HPDE6-E6E7 (cell line): Measurements from ENCODE around the gene SPTSSB.

Experiments used
- DNase-seq: peaks from one replicate; pipeline ENCODE4 v3.0.0; 2011; ENCODE audit warnings: missing footprints; ENCODE audit errors: extremely low spot score

Gene SPTSSB

DNA sequence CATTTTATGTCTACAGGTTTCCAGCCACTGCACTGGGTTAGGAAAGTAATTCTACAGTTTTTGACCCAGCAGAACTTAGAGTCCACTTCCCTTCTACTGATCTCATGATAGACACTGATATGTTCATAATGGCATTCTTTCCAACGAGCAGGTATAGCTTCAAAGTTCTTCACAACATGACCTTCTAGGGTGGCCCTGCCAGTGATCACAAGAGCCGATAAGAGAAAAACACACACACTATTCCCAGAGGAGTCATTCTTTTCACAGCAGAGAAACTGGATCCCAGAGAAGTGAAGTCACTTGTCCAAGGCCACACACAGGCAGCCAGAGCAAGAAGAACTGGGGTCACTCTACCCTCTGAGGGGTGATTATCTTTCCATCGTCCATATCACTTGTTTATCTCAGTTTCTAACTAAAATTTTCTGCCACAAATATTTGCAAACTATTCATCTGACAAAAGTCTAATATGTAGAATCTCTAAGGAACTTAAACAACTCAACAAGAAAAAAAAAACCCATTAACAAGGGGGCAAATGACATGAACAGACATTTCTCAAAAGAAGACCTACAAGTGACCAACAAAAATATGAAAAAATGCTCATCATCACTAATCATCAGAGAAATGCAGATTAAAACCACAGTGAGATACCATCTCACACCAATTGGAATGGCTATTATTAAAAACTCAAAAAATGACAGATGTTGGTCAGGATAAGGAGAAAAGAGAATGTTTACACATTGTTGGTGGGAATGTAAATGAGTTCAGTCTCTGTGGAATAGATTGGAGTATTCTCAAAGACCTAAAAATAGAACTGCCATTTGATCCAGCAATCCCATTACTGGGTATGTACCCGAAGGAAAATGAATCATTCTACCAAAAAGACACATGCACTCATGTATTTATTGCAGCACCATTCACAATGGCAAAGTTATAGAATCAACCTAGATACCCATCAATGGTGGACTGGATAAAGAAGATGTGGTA is 31.5 kb downstream of the SPTSSB start:
- no peak for DNase-seq

DNA sequence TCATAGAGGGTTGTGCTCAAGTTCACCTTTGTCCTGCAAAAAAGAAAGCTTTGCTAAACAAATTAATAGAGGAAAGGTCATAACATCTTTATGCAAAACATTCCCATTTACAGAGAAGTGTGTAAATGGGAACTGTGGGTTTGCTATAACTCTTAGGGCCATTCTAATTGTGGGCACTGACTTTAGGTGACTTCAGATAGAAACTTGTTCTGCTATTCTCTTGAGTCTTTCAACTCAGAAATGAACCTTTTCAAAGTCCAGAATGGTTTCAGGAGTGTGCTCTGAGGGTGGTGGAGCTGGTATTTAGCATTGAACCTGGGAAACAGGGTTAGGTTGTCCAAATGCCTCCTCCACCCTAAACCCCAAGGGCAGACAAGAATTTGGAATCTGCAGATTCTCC is 34.0 kb downstream of the SPTSSB start:
- DNase-seq, result no peak

DNA sequence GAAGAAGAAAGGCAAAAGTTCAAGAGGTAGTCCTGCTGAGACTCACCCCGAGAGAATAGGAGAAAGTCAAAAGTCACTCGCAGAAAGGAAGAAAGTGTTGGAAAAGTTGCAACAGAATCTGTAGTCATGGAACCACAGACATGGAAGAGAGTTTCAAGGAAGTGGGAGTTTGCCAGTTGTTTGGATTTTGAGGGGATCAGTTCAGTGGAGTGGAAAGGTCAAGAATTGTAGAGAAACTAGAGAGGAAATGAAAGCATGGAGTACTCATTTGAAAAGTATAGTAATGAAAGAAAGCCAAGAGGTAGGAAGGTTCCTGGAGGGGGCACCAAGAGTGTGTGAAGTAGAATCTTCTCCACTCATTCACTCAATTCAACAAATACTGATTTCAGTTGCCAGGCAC is 34.7 kb downstream of the SPTSSB start:
- DNase-seq, result no peak

DNA sequence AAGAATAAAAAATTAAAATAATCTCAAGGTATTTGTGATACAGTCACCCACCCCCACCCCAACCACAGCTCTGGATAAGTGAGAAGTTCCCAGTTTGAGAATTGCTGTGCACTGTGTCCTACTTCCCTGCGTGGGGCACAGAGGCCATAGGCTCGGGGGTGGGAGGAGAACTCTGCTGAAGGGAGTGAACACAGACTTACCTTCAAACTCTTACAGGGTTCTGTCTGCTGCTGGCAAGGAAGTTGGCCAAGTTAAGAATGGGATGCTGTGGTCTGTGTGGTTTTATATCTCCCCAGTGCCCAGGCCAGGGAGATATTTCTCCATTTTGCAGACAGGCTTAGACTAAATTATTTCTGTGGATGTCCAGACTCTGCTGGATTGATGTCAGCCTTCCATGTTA is 37.6 kb downstream of the SPTSSB start:
- no peak for DNase-seq

DNA sequence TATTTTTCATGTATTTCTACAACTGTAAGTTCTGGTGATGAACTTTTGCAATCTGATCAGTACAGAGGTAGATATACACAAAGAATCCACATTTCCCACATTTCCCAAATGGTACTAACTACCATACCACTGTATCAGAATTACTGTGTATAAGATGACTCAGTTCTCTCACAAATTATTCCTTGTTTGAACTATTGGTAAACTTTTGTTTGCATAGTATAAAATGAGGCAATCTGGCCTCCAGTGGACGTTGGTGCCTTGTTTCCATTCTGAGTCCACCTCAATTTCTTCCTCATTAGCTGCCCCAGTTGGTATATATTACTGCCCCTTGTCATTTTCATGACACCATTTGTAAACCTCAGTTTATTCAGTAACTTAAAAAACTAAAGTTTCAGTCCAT is 38.5 kb downstream of the SPTSSB start:
- DNase-seq, result no peak

DNA sequence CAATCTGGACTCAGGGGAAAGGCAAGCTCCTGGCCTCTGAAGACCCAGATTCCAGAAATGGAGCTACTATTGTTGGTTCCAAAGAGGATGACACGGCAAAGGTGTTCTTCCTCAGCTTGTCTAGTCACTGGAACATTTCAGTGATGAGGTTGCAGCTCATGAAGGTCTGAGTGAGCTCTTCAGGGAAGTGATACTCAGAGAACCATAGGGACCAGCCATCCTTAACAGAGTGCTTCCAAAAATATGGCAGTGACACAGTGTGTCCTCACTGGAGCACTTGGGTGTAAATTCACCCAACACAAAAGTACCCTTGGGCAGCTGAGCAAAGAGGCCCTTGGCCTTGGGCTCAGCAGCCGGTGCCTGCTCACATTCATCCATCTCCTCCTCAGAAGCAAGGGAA is 46.3 kb downstream of the SPTSSB start:
- no peak for DNase-seq

DNA sequence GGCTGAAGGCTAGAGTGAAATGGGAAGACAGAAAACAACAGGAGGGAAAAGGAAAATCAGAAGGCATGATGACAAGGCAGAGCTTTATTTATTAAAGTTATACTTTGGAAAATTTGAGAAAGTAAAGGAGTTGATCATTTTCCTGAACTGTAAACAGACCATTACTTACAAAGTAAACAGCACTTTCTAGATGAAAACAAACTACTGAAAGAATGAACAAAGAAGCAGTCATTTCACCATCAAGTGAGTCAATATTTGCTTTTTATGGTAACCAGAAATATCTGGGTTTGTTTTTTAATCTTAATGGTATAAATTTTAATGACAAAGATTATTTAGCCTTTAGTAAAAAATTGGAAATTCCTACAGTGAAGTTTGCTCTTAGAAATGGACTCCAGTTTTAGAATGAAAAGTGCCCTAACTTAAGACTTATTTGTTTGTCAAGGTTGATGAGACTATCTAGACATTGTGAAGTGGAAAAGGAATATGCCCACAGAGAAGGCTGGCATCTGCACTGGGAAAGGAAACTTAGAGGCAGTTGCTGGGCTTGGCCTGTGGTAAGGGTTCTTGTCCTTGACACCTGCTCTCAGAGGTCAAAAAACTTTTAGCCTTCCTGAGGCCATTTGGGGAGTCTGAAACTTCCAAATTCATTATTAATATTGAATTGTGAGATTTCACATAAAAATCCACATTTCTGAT is 47.2 kb downstream of the SPTSSB start:
- no peak for DNase-seq

DNA sequence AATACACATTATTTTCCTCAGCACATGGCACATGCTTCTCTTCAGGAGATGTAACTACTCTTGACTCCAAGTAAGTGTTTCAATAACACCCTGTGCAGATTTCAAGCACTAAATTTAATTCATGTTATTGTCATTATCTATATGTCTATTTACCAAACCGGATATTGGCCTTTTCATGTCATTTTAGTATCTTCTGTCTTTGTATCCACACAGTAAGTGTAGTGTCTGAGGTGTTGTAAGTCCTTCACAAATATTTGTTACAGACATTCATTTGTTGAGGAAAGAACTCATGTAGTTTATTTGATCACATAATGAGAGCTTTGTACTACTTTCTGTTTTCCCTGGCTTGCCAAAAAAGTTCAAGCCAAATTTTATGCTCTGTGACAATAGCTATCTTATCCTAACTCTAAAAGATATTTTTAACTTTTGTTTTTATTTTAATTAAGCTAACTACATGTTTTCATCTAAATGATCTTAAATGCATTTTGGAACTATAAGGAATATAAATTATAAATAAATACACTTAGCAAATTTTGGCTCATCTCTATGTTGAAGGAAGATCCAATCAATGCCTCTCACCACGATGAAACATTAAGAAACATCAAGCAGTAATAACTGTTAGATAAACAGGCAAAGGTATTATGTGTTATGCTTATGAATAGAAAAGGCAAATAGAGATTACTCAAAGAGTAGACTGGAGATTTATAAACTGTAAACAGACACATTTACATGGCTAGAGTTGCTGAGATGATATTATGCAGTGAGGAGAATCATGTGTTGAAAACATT is 48.3 kb downstream of the SPTSSB start:
- DNase-seq, result no peak

DNA sequence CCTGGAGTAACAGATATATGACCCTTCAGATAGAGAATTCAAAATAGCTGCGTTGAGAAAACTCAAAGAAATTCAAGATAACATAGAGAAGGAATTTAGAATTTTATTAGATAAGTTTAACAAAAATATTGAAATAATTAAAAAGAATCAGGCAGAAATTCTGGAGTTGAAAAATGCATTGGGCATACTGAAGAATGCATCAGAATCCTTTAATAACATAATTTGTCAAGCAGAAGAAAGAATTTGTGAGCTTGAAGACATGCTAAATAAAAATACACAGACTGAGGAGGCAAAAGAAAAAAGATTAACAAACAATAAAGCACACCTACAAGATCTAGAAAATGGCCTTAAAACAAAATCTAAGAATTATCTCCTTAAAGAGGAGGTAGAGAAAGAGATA is 50.5 kb downstream of the SPTSSB start:
- DNase-seq, result no peak

DNA sequence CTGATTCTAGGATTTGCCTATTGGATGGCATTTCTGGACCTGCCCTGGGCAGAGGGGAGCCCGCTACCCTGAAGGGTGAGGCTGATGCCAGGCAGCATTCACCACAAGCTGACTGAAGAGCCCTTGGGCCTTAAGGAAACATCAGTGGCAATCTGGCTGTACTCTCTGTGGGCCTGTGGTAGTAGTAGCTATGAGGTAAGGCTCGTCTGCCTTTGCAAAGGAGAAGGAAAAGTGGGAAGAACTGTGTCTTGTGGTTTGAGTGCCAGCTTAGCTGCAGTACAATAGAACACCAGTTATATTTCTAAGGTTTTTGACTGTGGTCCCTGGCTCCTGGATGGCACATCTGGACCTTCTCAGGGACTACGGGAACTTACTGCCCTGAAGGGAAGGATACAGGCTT is 51.5 kb downstream of the SPTSSB start:
- no peak for DNase-seq

DNA sequence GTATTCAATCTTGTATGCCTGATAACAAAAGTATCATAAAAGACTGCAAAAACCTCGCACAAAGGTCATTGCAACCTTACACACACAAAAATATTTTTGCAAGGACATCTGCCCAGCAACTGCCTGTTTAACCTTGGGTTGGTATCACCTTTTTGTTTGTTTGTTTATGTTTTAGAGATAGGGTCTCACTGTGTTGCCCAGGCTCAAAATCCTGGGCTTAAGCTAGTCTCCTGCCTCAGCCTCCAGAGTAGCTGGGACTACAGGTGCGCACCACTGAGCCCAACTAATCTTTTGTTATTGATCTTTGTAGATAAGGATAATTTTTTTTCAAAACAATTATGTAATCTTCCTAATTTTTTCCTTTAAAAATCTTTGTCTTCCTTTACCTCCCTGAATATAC is 54.2 kb downstream of the SPTSSB start:
- no peak for DNase-seq

DNA sequence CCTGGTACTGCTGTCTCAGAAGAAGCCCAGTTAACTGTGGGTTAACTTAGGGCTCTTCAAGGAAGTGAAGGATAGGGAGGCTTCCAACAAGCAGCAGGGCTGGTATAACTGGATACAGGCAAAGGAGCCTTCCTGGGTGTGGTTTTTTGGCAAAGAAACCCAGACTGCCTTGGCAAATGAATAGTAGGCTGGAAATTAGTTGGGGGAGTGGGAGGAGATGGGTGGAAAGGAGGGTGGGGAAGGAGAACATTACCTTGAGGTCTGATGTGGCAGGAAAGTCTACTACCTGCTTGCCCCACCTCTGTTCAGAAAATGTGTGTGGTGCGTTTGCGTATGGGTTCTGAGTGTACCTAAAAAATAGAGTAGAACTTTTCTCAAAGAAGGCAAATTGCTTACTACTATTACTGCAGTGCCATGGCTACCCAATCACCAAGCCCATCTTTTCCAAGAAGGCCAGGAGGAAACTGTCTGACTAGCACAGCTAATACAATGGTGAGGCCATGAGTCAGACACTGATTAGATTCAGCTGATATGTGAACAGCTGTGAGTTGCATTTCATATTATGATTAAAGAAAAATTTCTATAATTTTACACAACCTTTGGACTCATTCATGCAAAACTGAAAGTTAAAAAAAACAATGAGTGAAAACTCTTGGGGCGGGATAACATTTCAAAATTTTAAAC is 55.2 kb downstream of the SPTSSB start:
- DNase-seq, result peak; percentile 62

DNA sequence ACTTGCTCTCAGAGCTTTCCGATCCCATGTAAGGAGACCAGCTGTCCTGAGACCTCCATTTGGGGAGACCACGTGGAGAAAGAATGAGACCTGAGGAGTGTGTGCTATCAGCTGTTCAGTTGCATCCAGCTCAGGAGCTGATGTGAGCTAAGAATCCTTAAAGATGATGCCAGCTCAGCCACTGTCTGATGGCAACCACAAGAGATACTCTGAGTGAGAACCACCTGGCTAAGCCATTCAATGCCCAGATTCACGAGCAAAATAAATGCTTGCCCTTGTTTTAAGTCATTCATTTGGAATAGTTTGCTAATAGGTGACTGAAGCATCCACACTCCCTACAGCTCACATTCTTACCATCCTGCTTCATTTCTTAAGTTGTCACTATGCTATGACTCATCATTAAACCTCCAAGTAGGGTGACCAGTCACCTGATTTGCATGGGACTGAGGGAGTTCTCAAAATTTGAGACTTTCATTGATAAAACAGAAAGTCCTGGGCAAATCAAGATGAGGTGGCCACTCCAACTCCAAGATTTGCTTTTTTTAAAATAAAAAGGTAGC is 56.4 kb downstream of the SPTSSB start:
- DNase-seq, result no peak

DNA sequence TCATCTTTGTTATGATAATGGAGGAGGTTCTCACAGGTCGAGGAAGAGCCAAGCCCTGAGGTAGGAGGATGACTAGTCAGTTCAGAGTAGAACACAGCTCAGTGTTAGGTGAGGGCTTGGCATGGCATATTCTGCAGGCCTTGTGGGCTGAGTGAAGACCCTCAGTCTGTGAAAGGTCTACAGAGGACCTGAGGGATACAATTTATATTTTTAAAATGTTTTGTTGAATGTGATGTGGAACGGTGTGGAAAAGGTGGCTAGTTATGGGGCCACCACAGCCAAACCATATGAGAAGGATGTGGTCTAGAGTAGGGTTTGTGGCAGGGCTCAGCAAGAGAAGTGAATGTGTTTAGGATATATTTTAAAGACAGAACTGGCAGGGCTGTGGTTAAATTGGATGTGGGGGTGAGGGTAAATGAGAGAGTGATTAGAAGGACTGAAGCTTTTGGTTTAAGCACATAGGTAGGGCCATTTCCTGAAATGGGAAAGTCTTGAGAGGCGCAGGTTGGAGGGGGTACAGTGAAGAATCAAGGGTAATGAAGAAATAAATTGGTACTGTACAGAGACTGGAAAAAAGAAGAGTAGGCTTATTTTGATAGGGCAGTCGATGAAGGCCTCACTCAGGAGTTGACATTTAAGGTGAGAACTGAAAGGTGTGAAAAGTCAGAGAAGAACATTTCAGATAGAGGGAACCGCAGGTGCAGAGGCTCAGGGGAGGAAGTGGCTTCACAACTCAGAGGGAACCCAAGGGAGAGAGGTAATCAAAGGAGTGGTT is 60.5 kb downstream of the SPTSSB start:
- no peak for DNase-seq

DNA sequence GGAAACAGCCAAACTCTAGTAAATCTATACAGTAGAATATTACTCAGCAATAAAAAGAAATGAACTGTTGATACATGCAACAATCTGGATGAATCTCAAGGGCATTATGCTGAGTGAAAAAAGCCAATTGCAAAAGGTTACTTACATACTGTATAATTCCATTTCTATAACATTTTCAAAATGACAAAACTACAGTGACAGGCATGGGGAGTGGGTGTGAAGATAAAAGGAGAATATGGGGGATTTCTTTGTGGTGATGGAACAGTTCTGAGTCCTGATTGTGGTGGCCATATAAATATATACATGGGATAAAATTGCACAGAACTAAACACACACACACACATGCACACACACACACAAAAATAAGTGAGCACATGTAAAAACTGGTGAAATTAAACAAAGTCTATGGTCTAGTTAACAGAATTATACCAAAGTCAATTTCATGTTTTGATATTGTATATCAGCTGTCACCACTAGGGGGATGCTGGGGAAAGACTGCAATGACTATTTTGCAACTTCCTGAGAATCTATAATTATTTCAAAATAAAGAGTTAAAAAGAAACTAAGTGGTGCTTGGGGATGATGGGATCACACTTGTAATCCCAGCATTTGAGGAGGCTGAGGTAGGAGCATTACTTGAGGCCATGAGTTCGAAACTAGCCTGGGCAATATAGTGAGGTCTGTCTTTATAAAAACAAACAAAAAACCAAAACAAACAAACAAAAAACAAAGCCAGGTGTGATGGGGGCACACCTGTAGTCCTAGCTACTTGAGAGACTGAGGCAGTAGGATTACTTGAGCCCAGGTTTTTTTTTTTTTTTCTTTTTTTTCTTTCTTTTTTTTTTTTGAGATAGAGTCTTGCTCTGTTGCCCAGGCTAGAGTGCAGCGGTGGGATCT is 66.0 kb downstream of the SPTSSB start:
- no peak for DNase-seq

DNA sequence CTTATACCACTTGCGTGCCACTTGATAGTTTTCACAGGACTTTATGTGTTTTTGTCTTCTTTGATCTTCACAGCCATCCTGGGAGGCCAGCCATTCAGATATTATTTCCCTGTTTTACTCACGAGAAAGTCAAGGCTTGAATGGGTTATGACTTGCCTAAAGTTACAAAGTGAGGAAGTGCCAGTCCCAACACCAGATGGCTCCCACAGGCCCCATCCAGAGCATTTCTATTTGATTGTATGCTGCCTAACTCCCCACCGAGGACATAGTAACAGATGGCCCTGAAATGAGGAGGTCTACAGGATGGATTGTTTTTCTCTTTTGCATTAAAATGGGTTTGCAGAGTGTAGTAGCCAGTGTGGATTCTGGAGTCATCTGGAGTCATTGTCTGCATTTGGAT is 74.5 kb downstream of the SPTSSB start:
- DNase-seq, result no peak

DNA sequence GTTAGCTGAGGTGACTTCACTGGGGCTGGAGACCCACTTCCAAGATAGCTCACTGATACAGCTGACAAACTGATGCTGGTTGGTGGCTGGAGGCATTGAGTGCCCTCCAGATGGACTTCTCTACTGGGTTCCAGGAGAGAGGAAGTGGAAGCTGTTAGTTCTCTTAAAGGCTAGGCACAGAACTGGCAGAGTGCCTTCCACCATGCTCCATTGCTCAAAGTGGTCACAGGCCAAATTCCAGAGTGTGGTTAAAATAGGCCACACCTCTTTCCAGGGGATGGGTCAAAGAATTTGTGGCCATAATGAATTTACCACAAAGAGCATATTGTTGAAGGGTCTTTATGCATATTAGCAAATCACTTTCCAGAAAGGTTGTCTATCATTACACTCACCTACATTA is 76.0 kb downstream of the SPTSSB start:
- no peak for DNase-seq
